HepG2 (cell line): ENCODE data around the gene IGF2BP1. TPM values are rescaled to one million over a fixed set of nuclear protein-coding genes. Genes with fewer than 3 reads are reported as not detected.

Source experiments
- AKAP8 ChIP-seq: sonication (generic); formaldehyde crosslinking; IDR thresholded peaks from 2 replicates; pipeline ENCODE4 v1.5.1; 2020; ENCODE audit warnings: mild to moderate bottlenecking, missing genetic modification reagents
- ATRX ChIP-seq: sonication (generic); formaldehyde crosslinking; IDR thresholded peaks from 2 replicates; pipeline ENCODE4 v1.4.0; 2020; ENCODE audit warnings: missing genetic modification reagents, borderline replicate concordance
- FOXP1 ChIP-seq, 2 experiments: fragments of 450-650 bp in 1 of 2; IDR thresholded peaks; 2 replicates each; pipeline ENCODE4 v1.6.1; 2017 to 2018; ENCODE audit warnings: antibody characterized with exemption in 1 of 2
- HOXA3 ChIP-seq: sonication (generic); formaldehyde crosslinking; IDR thresholded peaks from 2 replicates; pipeline ENCODE4 v1.5.0; 2020; ENCODE audit warnings: missing genetic modification reagents
- IKZF4 ChIP-seq: sonication (generic); formaldehyde crosslinking; IDR thresholded peaks from 2 replicates; pipeline ENCODE4 v1.5.1; 2020; ENCODE audit warnings: borderline replicate concordance, mild to moderate bottlenecking, low read depth, missing genetic modification reagents; ENCODE audit errors: not compliant biosample characterization
- KLF13 ChIP-seq: sonication (generic); formaldehyde crosslinking; IDR thresholded peaks from 2 replicates; pipeline ENCODE4 v1.4.0; 2020; ENCODE audit warnings: mild to moderate bottlenecking, missing genetic modification reagents
- KLF15 ChIP-seq: sonication (generic); formaldehyde crosslinking; IDR thresholded peaks from 2 replicates; pipeline ENCODE4 v1.8.1; 2023; ENCODE audit warnings: borderline replicate concordance, mild to moderate bottlenecking, inconsistent platforms, missing genetic modification reagents, mixed read lengths
- MATR3 ChIP-seq: sonication (generic); formaldehyde crosslinking; IDR thresholded peaks from 2 replicates; pipeline ENCODE4 v1.4.0; 2020; ENCODE audit warnings: missing genetic modification reagents
- PAXIP1 ChIP-seq: sonication (generic); formaldehyde crosslinking; conservative IDR thresholded peaks from 2 replicates; pipeline ENCODE4 v1.4.0; 2020; ENCODE audit warnings: mild to moderate bottlenecking, missing genetic modification reagents, moderate library complexity
- PLSCR1 ChIP-seq: sonication (generic); formaldehyde crosslinking; IDR thresholded peaks from 2 replicates; pipeline ENCODE4 v1.5.0; 2020; ENCODE audit warnings: missing genetic modification reagents, mild to moderate bottlenecking, borderline replicate concordance
- RBM39 ChIP-seq: fragments of 200-400 bp; formaldehyde crosslinking; IDR thresholded peaks from one replicate; pipeline ENCODE4 v1.6.1; 2018; ENCODE audit warnings: antibody characterized with exemption, mild to moderate bottlenecking, low read depth, low read length; ENCODE audit not compliant: poor library complexity, severe bottlenecking
- RCOR2 ChIP-seq: IDR thresholded peaks from 2 replicates; pipeline ENCODE4 v1.6.1; 2016; ENCODE audit warnings: missing biosample characterization, missing genetic modification reagents
- REXO4 ChIP-seq: sonication (generic); formaldehyde crosslinking; IDR thresholded peaks from 2 replicates; pipeline ENCODE4 v1.8.0; 2022; ENCODE audit warnings: missing genetic modification reagents, mild to moderate bottlenecking, borderline replicate concordance
- STAG1 ChIP-seq: sonication (generic); formaldehyde crosslinking; IDR thresholded peaks from 2 replicates; pipeline ENCODE4 v1.4.0; 2020; ENCODE audit warnings: missing genetic modification reagents
- ZFYVE20 ChIP-seq: sonication (generic); formaldehyde crosslinking; IDR thresholded peaks from 2 replicates; pipeline ENCODE4 v1.8.0; 2023; ENCODE audit warnings: low read depth, mild to moderate bottlenecking, moderate library complexity, missing genetic modification reagents, borderline replicate concordance
- ZNF451 ChIP-seq: sonication (generic); formaldehyde crosslinking; IDR thresholded peaks from 2 replicates; pipeline ENCODE4 v1.5.0; 2020; ENCODE audit warnings: mild to moderate bottlenecking, missing genetic modification reagents
- ZNF572 ChIP-seq: sonication (generic); formaldehyde crosslinking; IDR thresholded peaks from 2 replicates; pipeline ENCODE4 v1.5.1; 2020; ENCODE audit warnings: mild to moderate bottlenecking, missing genetic modification reagents
- ZSCAN12 ChIP-seq: sonication (generic); formaldehyde crosslinking; IDR thresholded peaks from 2 replicates; pipeline ENCODE4 v1.9.0; 2021; ENCODE audit warnings: mild to moderate bottlenecking, missing genetic modification reagents
- polyA plus RNA-seq, 8 experiments: library from polyadenylated mRNA; depleted of rRNA in 3 of 8; stranded (reverse) in 7 of 8; unstranded in 1 of 8; fragments of >200 nt; fragmentation: Illumina TruSeq in 4 of 8; extraction: Trizol in 4 of 8; gene quantifications; 2 replicates each; pipeline versions ENCODE4 v1.2.1 to v1.2.3, GENCODE V29; 2011 to 2016; ENCODE audit warnings: low read depth in 4 of 8, missing spikeins in 1 of 8, mixed read lengths in 1 of 8; ENCODE audit not compliant: insufficient read depth in 1 of 8
- total RNA-seq, 5 experiments: library from RNA; depleted of rRNA; stranded (reverse); fragments of >200 nt; fragmentation: Illumina TruSeq; extraction: Trizol; gene quantifications; 2 replicates each; pipeline ENCODE4 v1.2.3, GENCODE V29; 2016; ENCODE audit warnings: low read depth in 1 of 5
- TF ChIP-seq, protein P1 (sequence below): sonication (generic); formaldehyde crosslinking; IDR thresholded peaks from 2 replicates; pipeline ENCODE4 v1.4.0; 2020; ENCODE audit warnings: missing genetic modification reagents, mild to moderate bottlenecking, borderline replicate concordance
- TF ChIP-seq, protein P2 (sequence below): sonication (generic); formaldehyde crosslinking; IDR thresholded peaks from 2 replicates; pipeline ENCODE4 v1.5.0; 2020; ENCODE audit warnings: mild to moderate bottlenecking, missing genetic modification reagents, borderline replicate concordance

The IGF2BP1 gene
- total and polyA plus RNA-seq, 2 of the 13 experiments (the other 11 are each of a cell fraction or from before 2014, with no cell fraction given) = 29.7 to 75.1 TPM

DNA sequence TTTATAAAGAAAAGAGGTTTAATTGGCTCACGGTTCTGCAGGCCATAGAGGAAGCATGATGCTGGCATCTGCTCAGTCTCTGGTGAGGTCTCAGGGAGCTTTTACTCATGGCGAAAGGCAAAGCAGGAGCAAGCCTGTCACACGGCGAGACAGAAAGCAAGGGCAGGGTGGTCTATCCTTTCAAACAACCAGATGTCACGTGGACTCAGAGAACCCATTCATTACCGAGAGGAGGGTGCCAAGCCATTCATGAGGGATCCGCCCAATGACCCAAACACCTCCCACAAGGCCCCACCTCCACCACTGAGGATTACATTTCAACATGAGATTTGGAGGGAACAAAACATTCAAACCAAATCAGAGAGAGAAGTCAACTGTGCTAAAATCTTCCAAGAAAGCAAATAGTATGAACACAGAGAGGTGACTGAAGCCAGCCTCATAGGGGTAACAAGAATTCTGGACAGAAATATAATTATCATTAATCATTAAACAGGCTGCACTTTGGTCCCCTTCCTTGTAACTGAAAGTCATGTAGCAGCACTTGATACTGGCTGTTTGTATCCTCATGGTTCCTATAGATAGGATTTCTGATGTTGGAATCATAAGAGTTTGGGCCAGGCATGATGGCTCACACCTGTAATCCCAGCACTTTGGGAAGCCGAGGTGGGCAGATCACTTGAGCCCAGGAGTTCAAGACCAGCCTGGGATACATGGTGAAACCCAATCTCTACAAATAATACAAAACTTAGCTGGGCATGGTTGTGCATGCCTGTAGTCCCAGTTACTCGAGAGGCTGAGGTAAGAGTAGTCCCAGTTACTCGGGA lies 82.9 kb downstream of the IGF2BP1 start (continued):
- no peak for TF ChIP-seq PLSCR1 (CRISPR knock-in tag)
- TF ChIP-seq, protein P1, sequence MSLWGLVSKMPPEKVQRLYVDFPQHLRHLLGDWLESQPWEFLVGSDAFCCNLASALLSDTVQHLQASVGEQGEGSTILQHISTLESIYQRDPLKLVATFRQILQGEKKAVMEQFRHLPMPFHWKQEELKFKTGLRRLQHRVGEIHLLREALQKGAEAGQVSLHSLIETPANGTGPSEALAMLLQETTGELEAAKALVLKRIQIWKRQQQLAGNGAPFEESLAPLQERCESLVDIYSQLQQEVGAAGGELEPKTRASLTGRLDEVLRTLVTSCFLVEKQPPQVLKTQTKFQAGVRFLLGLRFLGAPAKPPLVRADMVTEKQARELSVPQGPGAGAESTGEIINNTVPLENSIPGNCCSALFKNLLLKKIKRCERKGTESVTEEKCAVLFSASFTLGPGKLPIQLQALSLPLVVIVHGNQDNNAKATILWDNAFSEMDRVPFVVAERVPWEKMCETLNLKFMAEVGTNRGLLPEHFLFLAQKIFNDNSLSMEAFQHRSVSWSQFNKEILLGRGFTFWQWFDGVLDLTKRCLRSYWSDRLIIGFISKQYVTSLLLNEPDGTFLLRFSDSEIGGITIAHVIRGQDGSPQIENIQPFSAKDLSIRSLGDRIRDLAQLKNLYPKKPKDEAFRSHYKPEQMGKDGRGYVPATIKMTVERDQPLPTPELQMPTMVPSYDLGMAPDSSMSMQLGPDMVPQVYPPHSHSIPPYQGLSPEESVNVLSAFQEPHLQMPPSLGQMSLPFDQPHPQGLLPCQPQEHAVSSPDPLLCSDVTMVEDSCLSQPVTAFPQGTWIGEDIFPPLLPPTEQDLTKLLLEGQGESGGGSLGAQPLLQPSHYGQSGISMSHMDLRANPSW = 0 out of 2 replicates have a peak, but pooled peaks have one; percentile 48
- no peak for TF ChIP-seq HOXA3 (CRISPR knock-in tag)
- TF ChIP-seq ATRX = no peak
- TF ChIP-seq PAXIP1 (CRISPR knock-in tag) = peak; percentile 93
- no peak for TF ChIP-seq KLF15
- TF ChIP-seq STAG1 (CRISPR knock-in tag) = no peak
- peak; percentile 33; the same call in 1 of the 2 replicates for TF ChIP-seq RCOR2 (CRISPR knock-in tag)
- TF ChIP-seq ZSCAN12 (CRISPR knock-in tag) = no peak
- TF ChIP-seq ZNF572 (CRISPR knock-in tag) = no peak
- no peak for TF ChIP-seq REXO4 (CRISPR knock-in tag)
- no peak for TF ChIP-seq AKAP8 (CRISPR knock-in tag)
- no peak for TF ChIP-seq IKZF4
- TF ChIP-seq, protein P2, sequence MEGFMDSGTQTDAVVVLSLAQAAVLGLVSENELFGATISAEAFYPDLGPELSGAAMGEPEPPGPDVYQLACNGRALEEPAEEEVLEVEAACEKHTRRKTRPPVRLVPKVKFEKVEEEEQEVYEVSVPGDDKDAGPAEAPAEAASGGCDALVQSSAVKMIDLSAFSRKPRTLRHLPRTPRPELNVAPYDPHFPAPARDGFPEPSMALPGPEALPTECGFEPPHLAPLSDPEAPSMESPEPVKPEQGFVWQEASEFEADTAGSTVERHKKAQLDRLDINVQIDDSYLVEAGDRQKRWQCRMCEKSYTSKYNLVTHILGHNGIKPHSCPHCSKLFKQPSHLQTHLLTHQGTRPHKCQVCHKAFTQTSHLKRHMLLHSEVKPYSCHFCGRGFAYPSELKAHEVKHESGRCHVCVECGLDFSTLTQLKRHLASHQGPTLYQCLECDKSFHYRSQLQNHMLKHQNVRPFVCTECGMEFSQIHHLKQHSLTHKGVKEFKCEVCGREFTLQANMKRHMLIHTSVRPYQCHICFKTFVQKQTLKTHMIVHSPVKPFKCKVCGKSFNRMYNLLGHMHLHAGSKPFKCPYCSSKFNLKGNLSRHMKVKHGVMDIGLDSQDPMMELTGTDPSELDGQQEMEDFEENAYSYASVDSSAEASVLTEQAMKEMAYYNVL (CRISPR knock-in tag) = no peak
- TF ChIP-seq RBM39 = no peak
- TF ChIP-seq ZFYVE20 = no peak
- TF ChIP-seq KLF13 (CRISPR knock-in tag) = no peak
- no peak for TF ChIP-seq MATR3
- no peak for TF ChIP-seq FOXP1 (IDR thresholded peaks at IDR 0.05)
- TF ChIP-seq FOXP1 (CRISPR knock-in tag; IDR thresholded peaks at IDR 0.05) = no peak
- no peak for TF ChIP-seq ZNF451
